K562 (cell line): ENCODE results near the gene RAI1. TPM values are rescaled to one million over a fixed set of nuclear protein-coding genes. Genes with fewer than 3 reads are reported as not detected.
A peak's percentile ranks its signal among the peaks of the same experiment; 100 is the strongest.
"Not testable (repeated sequence)": the region's sequence is repeated elsewhere in the genome, so short reads cannot be mapped to it uniquely, and the experiment has no call there.

Experiments used
- ATAC-seq: fragments of 200-7000 bp; cut with Tn5 transposase; 3 replicates; pipeline ENCODE4 v1.9.1; 2020; ENCODE audit warnings: moderate library complexity
- BruUV-seq: library from RNA; stranded (reverse); fragments of 400-500 nt; replicated peaks from 2 replicates; lab custom pipeline; 2021; lab: Mats Ljungman, UMichigan
- CTCF ChIA-PET: fragments of 300-600 bp; formaldehyde crosslinking; extraction: SDS; loops from one replicate; lab custom pipeline; 2021; ENCODE audit warnings: low intra/inter-chr PET ratio; lab: Yijun Ruan, JAX
- POLR2A ChIA-PET: fragments of 300-600, 350-650 bp; sonication (Branson Sonifier 250); formaldehyde crosslinking; extraction: SDS; loops from one replicate; lab custom pipeline; 2021; ENCODE audit warnings: antibody characterized with exemption, inconsistent platforms; lab: Yijun Ruan, JAX
- DNase-seq, 4 experiments: peaks; one replicate each; pipeline versions ENCODE4 v3.0.0 to v3.0.0-alpha.2; 2011 to 2018; ENCODE audit warnings: low spot score in 3 of 4, mixed read lengths in 3 of 4; ENCODE audit errors: extremely low read depth in 1 of 4
- FAIRE-seq: peaks from 2 replicates; lab custom pipeline; 2011; peaks lifted over from hg19 to GRCh38; lab: Jason Lieb, UNC
- H2AFZ ChIP-seq: 2 replicates; pipeline ENCODE4 v1.6.0; 2011; ENCODE audit warnings: low read depth, low read length, control low read depth, inconsistent platforms
- H3K27ac ChIP-seq: fragments of 200-600 bp; 3 replicates; pipeline ENCODE4 v1.8.0; 2011; ENCODE audit warnings: low read depth, mild to moderate bottlenecking, control low read depth, inconsistent platforms, low read length, moderate library complexity, mixed read lengths; ENCODE audit errors: extremely low read depth
- H3K27me3 ChIP-seq, 2 experiments: fragments of 300-600 bp in 1 of 2; 2 replicates in 1 of 2; 3 replicates in 1 of 2; pipeline versions ENCODE4 v1.6.0 to v1.8.0; 2011; ENCODE audit warnings: inconsistent platforms in 2 of 2, low read length in 2 of 2, mild to moderate bottlenecking in 1 of 2, mixed read lengths in 1 of 2, moderate library complexity in 1 of 2; ENCODE audit not compliant: control insufficient read depth in 2 of 2, insufficient read depth in 2 of 2
- H3K36me3 ChIP-seq: fragments of 300-600 bp; 3 replicates; pipeline ENCODE4 v1.8.0; 2011; ENCODE audit warnings: mild to moderate bottlenecking, low read length, inconsistent platforms; ENCODE audit not compliant: control insufficient read depth, insufficient read depth
- H3K4me1 ChIP-seq, 2 experiments: fragments of 200-600 bp in 1 of 2; replicated peaks in 1 of 2; 2 replicates in 1 of 2; 3 replicates in 1 of 2; pipeline versions ENCODE4 v1.5.1 to v1.8.0; 2011; ENCODE audit warnings: inconsistent platforms in 2 of 2, low read length in 2 of 2, mild to moderate bottlenecking in 1 of 2, mixed read lengths in 1 of 2, moderate library complexity in 1 of 2; ENCODE audit not compliant: control insufficient read depth in 2 of 2, insufficient read depth in 2 of 2
- H3K4me2 ChIP-seq: 2 replicates; pipeline ENCODE4 v1.6.1; 2011; ENCODE audit warnings: low read length, control low read depth, inconsistent platforms, mixed read lengths; ENCODE audit not compliant: insufficient read depth
- H3K4me3 ChIP-seq: fragments of 200-600 bp; sonication (generic), shearing (Covaris generic); 2 replicates; pipeline ENCODE4 v1.5.1; 2016; ENCODE audit warnings: control low read depth, inconsistent platforms
- H3K79me2 ChIP-seq: fragments of 200-600 bp; 3 replicates; pipeline ENCODE4 v1.8.0; 2011; ENCODE audit warnings: low read length, inconsistent platforms; ENCODE audit not compliant: control insufficient read depth, insufficient read depth
- H3K9ac ChIP-seq, 2 experiments: 2 replicates each; pipeline versions ENCODE4 v1.6.0 to v1.6.1; 2011; ENCODE audit warnings: low read depth in 2 of 2, low read length in 2 of 2, control low read depth in 1 of 2, inconsistent platforms in 1 of 2, mild to moderate bottlenecking in 1 of 2, mixed read lengths in 1 of 2; ENCODE audit not compliant: insufficient read depth in 1 of 2
- H3K9me1 ChIP-seq: one replicate; pipeline ENCODE4 v1.6.0; 2011; ENCODE audit warnings: inconsistent platforms, mild to moderate bottlenecking, low read length, moderate library complexity; ENCODE audit not compliant: control insufficient read depth, insufficient read depth
- H3K9me3 ChIP-seq: replicated peaks from 2 replicates; pipeline ENCODE4 v1.5.1; 2011; ENCODE audit warnings: low read depth, low read length, inconsistent platforms; ENCODE audit not compliant: control insufficient read depth, insufficient read depth
- H4K20me1 ChIP-seq: replicated peaks from 2 replicates; pipeline ENCODE4 v1.6.1; 2011; ENCODE audit warnings: low read length, inconsistent platforms, mixed read lengths; ENCODE audit not compliant: control insufficient read depth, insufficient read depth
- CHCHD3 ChIP-seq: fragments of 250-450 bp; sonication (Bioruptor Pico); IDR thresholded peaks from 2 replicates; pipeline ENCODE4 v2.1.2; 2022; ENCODE audit warnings: mild to moderate bottlenecking
- MBD2 ChIP-seq: sonication (generic); IDR thresholded peaks from 2 replicates; pipeline ENCODE4 v1.6.1; 2016; ENCODE audit warnings: low read depth, borderline replicate concordance
- NFATC3 ChIP-seq: fragments of 450-650 bp; IDR thresholded peaks from 2 replicates; pipeline ENCODE4 v1.6.1; 2017; ENCODE audit warnings: mild to moderate bottlenecking
- ZNF121 ChIP-seq: sonication (generic); formaldehyde crosslinking; conservative IDR thresholded peaks from 2 replicates; pipeline ENCODE4 v1.8.0; 2022; ENCODE audit warnings: missing genetic modification reagents
- ZNF436 ChIP-seq: fragments of 250-450, 450-650 bp; sonication (Bioruptor Pico); formaldehyde crosslinking; IDR thresholded peaks from 2 replicates; pipeline ENCODE4 v1.7.0; 2020; ENCODE audit warnings: mild to moderate bottlenecking
- WGBS: fragments of 100-300 bp; shearing (Covaris generic); methylation state at CpG from one replicate; pipeline ENCODE4 v1.1.6; 2016; ENCODE audit warnings: low coverage, mixed read lengths; ENCODE audit not compliant: insufficient coverage; ENCODE audit errors: missing lambda C conversion rate; 5-methylcytosine and 5-hydroxymethylcytosine counted together
- in situ Hi-C: fragments of 300-500 bp; cut with MboI; formaldehyde crosslinking; loops from 4 replicates; pipeline ENCODE4 v1.15.0; 2018; ENCODE audit warnings: inconsistent platforms, mixed read lengths
- intact Hi-C: fragments of 100-400 bp; cut with micrococcal nuclease; formaldehyde crosslinking; loops from 2 replicates; pipeline ENCODE4 v1.14.2; 2022
- polyA plus RNA-seq, 8 experiments: library from polyadenylated mRNA; depleted of rRNA in 4 of 8; stranded (reverse) in 5 of 8; unstranded in 3 of 8; fragments of >200 nt; fragmentation: Nextera tagmentation in 2 of 8; fragmentation: Illumina TruSeq in 1 of 8; extraction: Ambion mirVana in 2 of 8; extraction: Trizol in 1 of 8; gene quantifications; 2 replicates each; pipeline versions ENCODE4 v1.2.1 to v1.2.3, GENCODE V29; 2011 to 2014; ENCODE audit warnings: inconsistent platforms in 1 of 8, missing spikeins in 1 of 8
- total RNA-seq, 7 experiments: library from RNA; depleted of rRNA in 6 of 7; stranded (reverse); fragments of >200 nt in 6 of 7; fragmentation: Illumina TruSeq in 2 of 7; extraction: Trizol in 2 of 7; gene quantifications; 2 replicates each; pipeline versions ENCODE4 v1.2.1 to v1.2.3, GENCODE V29; 2011 to 2021; ENCODE audit warnings: low replicate concordance in 1 of 7
- TF ChIP-seq, protein P1 (sequence below): IDR thresholded peaks from 2 replicates; pipeline ENCODE4 v1.6.1; 2012; ENCODE audit warnings: low read depth, low read length, improper control_type of control experiment, borderline replicate concordance

RAI1 gene
- total and polyA plus RNA-seq, 9 of the 15 experiments (the other 6 are each of a cell fraction or from before 2014, with no cell fraction given): 0.68 to 19.9 (median 5.5) TPM

DNA sequence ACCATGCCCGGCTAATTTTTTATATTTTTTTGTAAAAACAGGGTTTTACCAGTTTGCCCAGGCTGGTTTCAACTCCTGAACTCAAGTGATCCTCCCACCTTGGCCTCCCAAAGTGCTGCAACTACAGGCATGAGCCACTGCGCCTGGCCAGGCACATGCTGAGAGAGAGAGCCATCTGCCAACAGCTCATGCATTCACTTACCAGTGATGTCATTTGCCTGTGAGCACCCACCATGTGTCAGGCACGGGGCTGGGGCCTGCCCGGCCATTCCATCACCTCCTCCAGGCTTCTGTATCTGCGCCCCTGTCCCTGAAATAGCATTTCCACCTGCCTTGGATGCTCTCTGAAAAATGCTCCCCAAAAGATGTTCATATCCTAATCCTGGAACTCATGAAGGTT lies 46.1 kb upstream of the RAI1 start (continued):
- TF ChIP-seq MBD2 (no peak), ZNF436 (CRISPR knock-in tag) (no peak), NFATC3 (no peak), CHCHD3 (CRISPR knock-in tag) (no peak)
- TF ChIP-seq, protein P1, sequence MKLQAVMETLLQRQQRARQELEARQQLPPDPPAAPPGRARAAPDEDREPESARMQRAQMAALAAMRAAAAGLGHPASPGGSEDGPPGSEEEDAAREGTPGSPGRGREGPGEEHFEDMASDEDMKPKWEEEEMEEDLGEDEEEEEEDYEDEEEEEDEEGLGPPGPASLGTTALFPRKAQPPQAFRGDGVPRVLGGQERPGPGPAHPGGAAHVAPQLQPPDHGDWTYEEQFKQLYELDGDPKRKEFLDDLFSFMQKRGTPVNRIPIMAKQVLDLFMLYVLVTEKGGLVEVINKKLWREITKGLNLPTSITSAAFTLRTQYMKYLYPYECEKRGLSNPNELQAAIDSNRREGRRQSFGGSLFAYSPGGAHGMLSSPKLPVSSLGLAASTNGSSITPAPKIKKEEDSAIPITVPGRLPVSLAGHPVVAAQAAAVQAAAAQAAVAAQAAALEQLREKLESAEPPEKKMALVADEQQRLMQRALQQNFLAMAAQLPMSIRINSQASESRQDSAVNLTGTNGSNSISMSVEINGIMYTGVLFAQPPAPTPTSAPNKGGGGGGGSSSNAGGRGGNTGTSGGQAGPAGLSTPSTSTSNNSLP: no peak

DNA sequence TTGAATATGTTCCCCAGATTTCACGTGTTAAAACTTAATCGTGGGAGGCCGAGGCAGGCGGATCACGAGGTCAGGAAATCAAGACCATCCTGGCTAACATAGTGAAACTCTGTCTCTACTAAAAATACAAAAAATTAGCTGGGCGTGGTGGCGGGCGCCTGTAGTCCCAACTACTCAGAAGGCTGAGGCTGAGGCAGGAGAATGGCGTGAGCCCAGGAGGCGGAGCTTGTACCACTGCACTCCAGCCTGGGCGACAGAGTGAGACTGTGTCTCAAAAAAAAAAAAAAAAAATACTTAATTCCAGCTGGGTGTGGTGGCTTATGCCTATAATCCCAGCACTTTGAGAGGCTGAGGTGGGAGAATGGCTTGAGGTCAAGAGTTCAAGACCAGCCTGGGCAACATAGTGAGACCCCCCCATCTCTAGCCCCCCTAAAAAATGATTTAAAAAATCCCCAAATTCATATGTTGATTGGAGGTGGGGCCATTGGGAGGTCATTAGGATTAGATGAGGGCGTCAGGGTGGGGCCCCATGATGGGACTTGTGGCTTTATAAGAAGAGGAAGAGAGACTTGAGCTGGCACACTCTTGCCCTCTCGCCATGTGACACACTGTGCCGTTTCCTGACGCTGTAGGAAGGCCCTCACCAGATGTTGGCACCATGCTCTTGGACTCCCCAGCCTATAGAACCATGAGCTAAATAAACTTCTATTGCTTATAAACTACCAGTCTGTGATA lies 45.6 kb upstream of the RAI1 start:
- FAIRE-seq, H3K4me3 ChIP-seq, BruUV-seq: not testable (repeated sequence)

More for the DNA sequence above, 45.6 kb upstream of the RAI1 start:
- H3K79me2 ChIP-seq, H3K4me1 ChIP-seq, CTCF ChIA-PET, DNase-seq, H3K9me1 ChIP-seq, H3K27ac ChIP-seq, H3K9me3 ChIP-seq: not testable (repeated sequence)
- POLR2A ChIA-PET: interaction anchor here (0.6 to 0.7 kb wide), 2 partner anchors 97 to 151 kb away, joined by 3 read pairs; no protein-coding TSS in a partner anchor
- in situ Hi-C loops: loop anchor here (10.0 to 25.0 kb wide), 2 partner anchors 131 to 648 kb away; no protein-coding TSS in a partner anchor
- H3K27me3 ChIP-seq: peaks cover 6 to 18% of the 10 kb centered on the region in 2 experiments; a peak in 4 of 5 replicates
- 0 out of 2 replicates have a peak, but pooled peaks have one; percentile 7 for TF ChIP-seq ZNF121 (CRISPR knock-in tag)
- TF ChIP-seq, all 486 proteins: peak for 1; not testable (repeated sequence) for 485
- H4K20me1 ChIP-seq, H3K4me2 ChIP-seq, H3K36me3 ChIP-seq, H3K9ac ChIP-seq, intact Hi-C loops, H2AFZ ChIP-seq, ATAC-seq: not testable (repeated sequence)
- 20% methylated on average over 12 of the region's 15 CpGs for WGBS
